Fibroblast of lung (primary cell): ENCODE measurements around the gene TP73.

Experiments used
- EZH2 ChIP-seq: IDR thresholded peaks from 2 replicates; pipeline ENCODE4 v1.5.1; 2012; ENCODE audit warnings: low read length, control low read depth, mild to moderate bottlenecking; ENCODE audit errors: missing control alignments
- TF ChIP-seq, protein P1 (sequence below), 2 donors: IDR thresholded peaks in 1 of 2; conservative IDR thresholded peaks in 1 of 2; 1 replicate in 1 of 2; 2 replicates in 1 of 2; pipeline ENCODE4 v1.5.1; 2011 to 2012; ENCODE audit warnings: low read length in 2 of 2, control low read depth in 1 of 2, inconsistent platforms in 1 of 2, low read depth in 1 of 2, mild to moderate bottlenecking in 1 of 2

DNA sequence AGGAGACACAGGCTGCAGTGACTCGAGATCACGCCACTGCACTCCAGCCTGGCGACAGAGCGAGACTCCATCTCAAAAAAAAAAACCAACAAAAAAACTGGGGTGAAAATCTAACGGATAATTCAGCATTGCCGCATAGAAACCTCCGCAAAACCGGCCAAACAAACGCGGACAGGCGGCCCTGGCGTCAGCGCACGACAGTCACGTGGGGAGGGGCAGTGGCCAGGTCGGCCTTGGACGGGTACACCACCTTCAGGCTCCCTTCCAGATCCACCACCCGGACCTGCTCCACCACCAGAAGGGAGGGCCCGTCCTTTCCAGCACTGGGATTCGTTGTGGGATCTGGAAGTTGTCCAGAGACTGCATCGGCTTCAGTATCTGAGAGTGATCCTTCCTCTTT is 128.6 kb downstream of the TP73 start:
- no peak for TF ChIP-seq EZH2
- TF ChIP-seq, protein P1, sequence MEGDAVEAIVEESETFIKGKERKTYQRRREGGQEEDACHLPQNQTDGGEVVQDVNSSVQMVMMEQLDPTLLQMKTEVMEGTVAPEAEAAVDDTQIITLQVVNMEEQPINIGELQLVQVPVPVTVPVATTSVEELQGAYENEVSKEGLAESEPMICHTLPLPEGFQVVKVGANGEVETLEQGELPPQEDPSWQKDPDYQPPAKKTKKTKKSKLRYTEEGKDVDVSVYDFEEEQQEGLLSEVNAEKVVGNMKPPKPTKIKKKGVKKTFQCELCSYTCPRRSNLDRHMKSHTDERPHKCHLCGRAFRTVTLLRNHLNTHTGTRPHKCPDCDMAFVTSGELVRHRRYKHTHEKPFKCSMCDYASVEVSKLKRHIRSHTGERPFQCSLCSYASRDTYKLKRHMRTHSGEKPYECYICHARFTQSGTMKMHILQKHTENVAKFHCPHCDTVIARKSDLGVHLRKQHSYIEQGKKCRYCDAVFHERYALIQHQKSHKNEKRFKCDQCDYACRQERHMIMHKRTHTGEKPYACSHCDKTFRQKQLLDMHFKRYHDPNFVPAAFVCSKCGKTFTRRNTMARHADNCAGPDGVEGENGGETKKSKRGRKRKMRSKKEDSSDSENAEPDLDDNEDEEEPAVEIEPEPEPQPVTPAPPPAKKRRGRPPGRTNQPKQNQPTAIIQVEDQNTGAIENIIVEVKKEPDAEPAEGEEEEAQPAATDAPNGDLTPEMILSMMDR (conservative IDR thresholded peaks at IDR 0.05 in 1 of 2, IDR thresholded peaks at IDR 0.05 in 1 of 2; ENCODE audit: low read depth in 1 of 2, low read length in 2 of 2) = no peak
